HS-5 (cell line): ENCODE results near the gene GNAZ.

Experiments used
- DNase-seq: peaks from one replicate; pipeline ENCODE4 v3.0.0-alpha.2; 2012; ENCODE audit warnings: low read depth

GNAZ gene

DNA sequence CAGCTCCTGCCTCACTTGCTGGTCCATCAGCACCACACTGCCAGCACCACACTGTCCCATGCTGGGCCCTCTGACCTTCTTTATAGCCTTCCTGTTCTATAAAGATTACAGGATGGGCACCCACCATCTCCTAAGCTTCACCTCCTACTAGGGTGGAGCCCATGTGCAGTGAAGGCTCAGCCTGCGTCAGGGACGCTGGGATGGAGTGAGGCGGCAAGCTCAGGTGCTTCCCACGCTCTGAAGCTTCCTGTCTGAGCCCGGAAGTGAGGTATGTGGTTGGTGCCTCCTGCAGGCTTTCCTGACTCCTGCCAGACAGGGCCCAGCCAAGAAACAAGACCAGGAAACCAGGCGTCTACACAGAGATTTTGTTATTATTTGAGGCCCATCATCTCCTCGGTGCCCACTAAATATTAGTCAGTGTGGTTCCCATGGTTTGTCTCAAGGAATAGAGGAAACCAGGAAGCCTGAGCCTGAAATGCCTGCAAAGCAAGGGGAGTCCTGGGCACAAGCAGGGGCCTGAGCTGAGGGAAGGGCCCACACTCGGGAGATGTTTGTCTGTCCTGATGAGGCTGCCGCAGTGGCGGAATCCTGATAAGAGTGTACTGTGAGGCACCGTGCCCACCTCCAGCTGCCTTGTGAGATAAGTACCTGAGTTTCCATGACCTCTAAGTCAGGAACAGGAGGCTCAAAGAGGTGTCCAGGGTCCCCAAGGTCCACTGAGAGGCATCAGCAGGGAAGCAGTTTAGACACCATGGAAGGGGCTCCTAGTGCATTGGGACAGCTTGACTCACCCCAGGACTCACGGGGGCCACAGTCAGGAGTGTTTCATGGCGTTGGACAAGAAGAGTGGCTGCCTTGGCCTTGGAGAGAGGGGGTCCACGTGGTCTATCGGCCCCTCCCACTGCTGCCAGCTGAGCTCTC, 49.4 kb downstream of the GNAZ start:
- no peak for DNase-seq

- no peak for DNase-seq
These were observed 50.1 kb downstream of the GNAZ start for GRCh38 chr22:23120415-23120899.

GRCh38 chr22:23121000-23121421, 50.7 kb downstream of the GNAZ start:
- DNase-seq = no peak

- DNase-seq = no peak
These were observed 51.1 kb downstream of the GNAZ start for GRCh38 chr22:23121424-23121823.

DNA sequence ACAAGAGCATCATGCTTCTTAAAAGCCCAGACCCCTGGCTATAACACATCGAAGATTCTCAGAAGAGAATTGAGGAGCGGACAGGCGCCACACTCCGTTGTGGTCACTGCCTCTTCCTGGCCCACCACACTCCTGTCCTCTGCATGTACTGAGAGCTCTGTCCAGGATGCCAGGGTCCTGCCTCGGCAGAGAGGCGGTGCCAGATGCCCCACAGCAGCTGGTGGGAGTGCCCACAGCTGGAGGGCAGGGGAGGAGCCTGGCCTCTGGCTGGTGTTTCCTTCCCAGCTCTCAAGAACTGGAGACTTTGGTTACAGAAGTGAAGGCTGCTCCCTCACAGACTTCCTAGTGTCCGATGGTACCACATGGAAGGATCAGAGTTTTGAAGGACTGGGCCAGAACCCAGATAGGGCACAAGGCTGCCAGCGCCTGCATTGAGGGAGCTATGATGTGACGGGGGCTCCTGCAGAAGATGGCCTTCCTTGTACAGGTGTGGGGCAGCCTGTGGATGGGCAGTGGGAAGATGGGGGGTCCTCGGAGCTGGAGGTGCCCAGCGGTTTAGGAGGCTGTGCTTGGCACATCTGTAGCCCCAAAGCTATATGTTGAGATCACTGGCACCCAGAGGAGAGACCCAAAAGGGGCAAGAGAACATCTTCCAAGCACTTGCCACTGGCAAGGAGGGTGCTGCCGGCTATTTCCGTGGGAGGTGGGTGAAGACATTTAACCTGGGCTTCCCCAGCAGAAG, 52.1 kb downstream of the GNAZ start:
- DNase-seq = no peak

GRCh38 chr22:23122992-23123803, 52.9 kb downstream of the GNAZ start:
- no peak for DNase-seq

DNA sequence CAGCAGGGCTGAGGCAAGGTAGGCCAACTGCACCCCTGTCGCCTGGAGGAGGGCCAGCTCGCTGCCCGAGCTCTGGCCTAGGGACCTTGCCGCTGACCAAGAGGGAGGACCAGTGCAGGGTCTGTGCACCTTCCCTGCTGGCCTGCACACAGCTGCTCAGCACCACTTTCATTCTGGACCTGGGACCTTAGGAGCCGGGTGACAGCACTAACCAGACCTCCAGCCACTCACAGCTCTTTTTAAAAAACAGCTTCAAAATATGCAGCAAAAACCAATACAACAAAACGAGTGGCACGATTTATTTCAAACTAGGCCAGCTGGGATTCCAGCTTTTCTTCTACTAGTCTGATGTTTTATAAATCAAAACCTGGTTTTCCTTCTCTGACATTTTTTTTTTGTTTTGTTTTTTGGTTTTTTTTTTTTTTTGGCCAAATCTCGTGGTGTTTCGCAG, 53.5 kb downstream of the GNAZ start:
- no peak for DNase-seq

DNA sequence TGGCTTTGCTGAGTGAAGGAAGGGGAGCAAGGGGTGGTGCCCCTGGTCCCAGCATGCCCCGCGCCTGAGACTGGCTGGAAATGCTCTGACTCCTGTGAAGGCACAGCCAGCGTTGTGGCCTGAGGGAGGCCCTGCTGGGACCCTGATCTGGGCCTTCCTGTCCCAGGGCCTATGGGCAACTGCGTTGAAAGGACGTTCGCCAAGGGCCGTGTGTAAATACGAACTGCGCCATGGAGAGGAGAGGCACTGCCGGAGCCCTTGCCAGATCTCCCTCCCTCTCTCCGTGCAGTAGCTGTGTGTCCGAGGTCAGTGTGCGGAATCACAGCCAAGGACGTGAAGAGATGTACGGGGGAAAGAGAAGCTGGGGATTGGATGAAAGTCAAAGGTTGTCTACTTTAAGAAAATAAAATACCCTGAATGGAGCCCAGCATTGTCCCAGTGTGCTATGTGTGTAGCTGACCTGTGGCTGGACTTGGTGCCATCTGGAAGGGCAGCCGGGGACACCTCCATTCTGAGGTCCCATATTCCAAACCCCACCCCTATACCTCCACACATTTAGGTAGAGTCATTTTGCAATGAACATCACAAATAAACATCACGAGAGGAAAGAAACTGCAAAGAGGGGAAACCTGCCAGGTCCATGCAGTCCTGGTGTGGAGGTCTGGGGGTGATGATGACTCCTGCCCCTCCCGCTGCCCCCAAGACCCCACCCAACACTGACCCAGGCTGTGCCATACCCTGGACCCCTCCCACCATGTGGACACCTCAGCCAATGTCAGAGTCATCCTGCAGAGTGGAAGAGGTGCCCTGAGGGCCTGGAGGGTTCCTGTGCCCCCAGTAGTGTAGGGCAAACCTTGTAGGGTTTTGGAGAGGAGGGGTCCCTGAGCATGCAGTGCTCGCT, 54.5 kb downstream of the GNAZ start:
- DNase-seq = no peak

GRCh38 chr22:23125512-23126103, 55.3 kb downstream of the GNAZ start:
- no peak for DNase-seq

- no peak for DNase-seq
These were observed 56.1 kb downstream of the GNAZ start for GRCh38 chr22:23126165-23127054.

- DNase-seq = no peak
These were observed 56.9 kb downstream of the GNAZ start for GRCh38 chr22:23127055-23127756.

GRCh38 chr22:23127788-23128187, 57.5 kb downstream of the GNAZ start:
- DNase-seq = no peak

GRCh38 chr22:23128269-23129108, 58.2 kb downstream of the GNAZ start:
- no peak for DNase-seq

DNA sequence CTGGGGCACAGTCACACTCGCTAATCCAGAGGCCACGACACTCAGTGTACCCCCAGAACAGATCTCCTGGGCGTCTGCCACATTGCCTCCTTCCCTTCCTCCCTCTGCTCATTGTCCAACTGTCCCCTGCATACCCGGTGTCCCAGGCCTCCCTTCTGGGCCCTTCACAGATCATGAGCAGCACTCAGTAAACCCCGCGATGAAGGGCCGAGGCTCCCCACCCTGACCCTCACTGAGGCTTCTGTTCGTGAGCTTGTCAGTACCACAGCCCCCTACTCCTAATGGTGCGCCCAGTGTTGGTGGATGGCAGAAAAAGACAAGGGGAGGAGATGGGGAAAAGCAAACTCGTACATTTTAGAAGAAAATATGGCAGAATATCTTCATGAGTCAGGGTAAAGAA, 58.8 kb downstream of the GNAZ start:
- no peak for DNase-seq

GRCh38 chr22:23130697-23131096, 60.4 kb downstream of the GNAZ start:
- no peak for DNase-seq

GRCh38 chr22:23131931-23132330, 61.6 kb downstream of the GNAZ start:
- DNase-seq = no peak

DNA sequence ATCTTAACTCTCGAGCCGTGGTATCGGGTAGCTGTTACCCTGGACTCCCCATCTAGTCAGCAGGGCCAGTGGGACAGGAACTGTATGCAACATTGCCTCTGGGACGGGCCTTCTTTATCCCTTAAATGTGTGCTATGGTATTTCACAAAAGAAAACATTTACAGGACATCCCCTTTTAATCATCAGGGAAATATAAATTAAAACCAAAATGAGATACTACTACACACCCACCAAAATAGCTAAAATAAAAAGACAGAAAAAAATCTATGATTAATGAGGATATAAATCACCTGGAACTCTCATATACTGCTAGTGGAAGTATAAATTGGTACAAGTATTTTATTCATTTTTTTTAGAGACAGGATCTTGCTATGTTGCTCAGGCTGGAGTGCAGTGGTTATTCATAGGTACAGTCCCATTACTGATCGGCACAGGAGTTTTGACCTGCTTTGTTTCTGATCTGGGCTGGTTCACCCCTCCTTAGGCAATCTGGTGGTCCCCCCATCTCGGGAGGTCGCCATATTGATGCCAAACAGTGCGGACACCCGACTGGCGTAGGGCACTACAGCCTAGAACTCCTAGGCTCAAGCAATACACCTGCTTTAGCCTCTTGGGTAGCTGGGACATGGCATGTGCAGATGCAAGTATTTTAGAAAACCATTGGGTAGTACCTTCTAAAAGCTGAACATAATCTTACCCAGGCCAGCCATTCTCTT, 62.2 kb downstream of the GNAZ start:
- DNase-seq = no peak
